CD4-positive, alpha-beta memory T cell (primary cell): ENCODE measurements around the gene THSD4. TPM values are rescaled to one million over a fixed set of nuclear protein-coding genes. Genes with fewer than 3 reads are reported as not detected.

Source experiments
- CTCF ChIA-PET: fragments of 350-600 bp; sonication (Branson Sonifier 250); formaldehyde crosslinking; loops from one replicate; lab custom pipeline; 2021; ENCODE audit warnings: inconsistent platforms; ENCODE audit not compliant: partially characterized antibody; lab: Charles Lee
- POLR2A ChIA-PET: fragments of 350-600 bp; sonication (Branson Sonifier 250); formaldehyde crosslinking; loops from one replicate; lab custom pipeline; 2021; ENCODE audit not compliant: partially characterized antibody; lab: Charles Lee
- DNase-seq, 5 donors: peaks; one replicate each; pipeline versions ENCODE4 v3.0.0 to v3.0.0-alpha.2; 2020 to 2022; ENCODE audit warnings: mixed read lengths in 1 of 5
- H3K27ac ChIP-seq: one replicate; pipeline ENCODE4 v1.7.0; 2013; ENCODE audit warnings: low read depth, low read length
- H3K27me3 ChIP-seq: 2 replicates; pipeline ENCODE4 v1.7.0; 2013; ENCODE audit warnings: mild to moderate bottlenecking, low read length, moderate library complexity; ENCODE audit not compliant: insufficient read depth
- H3K36me3 ChIP-seq: 2 replicates; pipeline ENCODE4 v1.7.0; 2013; ENCODE audit warnings: mild to moderate bottlenecking, low read length, moderate library complexity; ENCODE audit not compliant: insufficient read depth
- H3K4me1 ChIP-seq: 2 replicates; pipeline ENCODE4 v1.7.0; 2013; ENCODE audit warnings: mild to moderate bottlenecking, low read length, moderate library complexity; ENCODE audit not compliant: insufficient read depth
- H3K4me3 ChIP-seq, 2 donors: one replicate each; pipeline ENCODE4 v1.7.0; 2013; ENCODE audit warnings: low read length in 2 of 2, mild to moderate bottlenecking in 1 of 2
- H3K9me3 ChIP-seq, 2 donors: one replicate each; pipeline ENCODE4 v1.7.0; 2013; ENCODE audit warnings: low read length in 2 of 2, control low read depth in 1 of 2; ENCODE audit not compliant: control insufficient read depth in 1 of 2
- H3K27ac Mint-ChIP-seq, 7 donors: one replicate each; pipeline ENCODE4 v1.8.0; 2020 to 2021; ENCODE audit warnings: mixed read lengths in 7 of 7, mild to moderate bottlenecking in 6 of 7, inconsistent platforms in 3 of 7, moderate library complexity in 3 of 7
- H3K27me3 Mint-ChIP-seq, 2 donors: one replicate each; pipeline ENCODE4 v1.8.0; 2020 to 2021; ENCODE audit warnings: mixed read lengths in 2 of 2
- H3K36me3 Mint-ChIP-seq, 2 donors: one replicate each; pipeline ENCODE4 v1.8.0; 2020 to 2021; ENCODE audit warnings: mixed read lengths in 2 of 2, inconsistent platforms in 1 of 2, mild to moderate bottlenecking in 1 of 2
- H3K4me1 Mint-ChIP-seq, 4 donors: one replicate each; pipeline ENCODE4 v1.8.0; 2020 to 2021; ENCODE audit warnings: mixed read lengths in 4 of 4, mild to moderate bottlenecking in 1 of 4
- H3K4me3 Mint-ChIP-seq, 8 donors: one replicate each; pipeline ENCODE4 v1.8.0; 2020 to 2021; ENCODE audit warnings: mixed read lengths in 8 of 8, mild to moderate bottlenecking in 7 of 8, moderate library complexity in 6 of 8, inconsistent platforms in 3 of 8
- H3K9me3 Mint-ChIP-seq, 8 donors: one replicate each; pipeline ENCODE4 v1.8.0; 2020 to 2021; ENCODE audit warnings: mixed read lengths in 8 of 8, mild to moderate bottlenecking in 5 of 8, inconsistent platforms in 3 of 8, moderate library complexity in 1 of 8
- intact Hi-C: fragments of 100-400 bp; cut with micrococcal nuclease; formaldehyde crosslinking; loops from one replicate; pipeline ENCODE4 v1.15.1; 2023
- polyA plus RNA-seq, 2 donors: library from polyadenylated mRNA; unstranded; fragments of 300-500 nt; fragmentation: Illumina TruSeq; gene quantifications; one replicate each; pipeline ENCODE4 v1.2.3, GENCODE V29; 2021
- total RNA-seq, 2 experiments: library from RNA; stranded (reverse); gene quantifications; one replicate each; pipeline ENCODE4 v1.2.3, GENCODE V29; 2021

The THSD4 gene
- total and polyA plus RNA-seq, 4 experiments from 2014 or later, result not detected

DNA sequence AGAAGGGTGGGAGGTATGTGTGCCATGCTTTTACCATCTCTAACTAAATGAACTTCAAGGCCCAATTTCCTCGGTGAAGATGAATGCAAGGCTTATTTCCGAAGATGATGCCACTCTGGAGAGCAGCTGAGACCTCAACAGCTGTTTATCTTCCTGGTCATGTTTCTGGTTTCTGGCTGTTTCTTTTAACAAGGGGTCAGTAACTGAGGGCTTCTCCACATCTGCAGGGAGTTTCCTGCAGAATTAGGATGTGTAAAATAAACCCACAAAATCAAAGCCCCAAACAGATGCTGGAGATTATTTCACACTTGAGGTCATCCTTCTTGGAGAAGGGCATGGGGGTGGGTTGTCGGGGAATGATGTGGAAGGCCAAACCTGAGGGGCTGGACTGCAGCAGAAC is 220.3 kb downstream of the THSD4 start:
- Mint-ChIP-seq H3K9me3 (no peaks in the 10 kb centered on the region), H3K4me1 (peaks cover 0 to 7% (median 3%) of the 10 kb centered on the region in 4 donors), H3K36me3 (no peaks in the 10 kb centered on the region), H3K27ac (no peak overlapping the region), H3K4me3 (no peak overlapping the region), H3K27me3 (peaks cover 0 to 2% of the 10 kb centered on the region in 2 donors)
- ChIA-PET CTCF (no interaction called here), POLR2A (no interaction called here)
- intact Hi-C loops, result no loop called here
- Histone ChIP-seq H3K4me1 (peaks cover 4% of the 10 kb centered on the region), H3K27me3 (no peaks in the 10 kb centered on the region), H3K27ac (no peak overlapping the region), H3K36me3 (no peaks in the 10 kb centered on the region), H3K4me3 (no peak overlapping the region), H3K9me3 (no peaks in the 10 kb centered on the region)
- DNase-seq, result no peak

DNA sequence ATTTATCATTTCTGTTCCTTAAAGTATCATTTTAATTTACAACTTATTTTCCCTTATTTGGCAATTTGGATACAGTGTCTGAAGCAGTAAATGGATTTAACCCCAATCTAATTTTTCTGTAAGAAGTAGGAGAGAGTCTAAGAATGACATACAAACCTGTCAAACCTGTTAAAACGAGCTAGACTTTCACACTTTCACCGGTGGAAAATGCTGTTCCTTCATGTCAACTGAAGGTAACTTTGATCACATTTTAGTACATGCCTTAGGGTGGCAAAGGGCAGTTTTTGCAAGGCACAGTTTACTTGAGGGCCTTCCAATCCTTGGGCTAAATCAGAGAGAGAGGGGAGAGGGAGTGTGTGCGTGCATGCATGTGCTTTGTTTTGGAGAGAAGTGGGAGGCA is 221.4 kb downstream of the THSD4 start:
- H3K27ac Mint-ChIP-seq, result no peak overlapping the region
- POLR2A ChIA-PET, result no interaction called here

DNA sequence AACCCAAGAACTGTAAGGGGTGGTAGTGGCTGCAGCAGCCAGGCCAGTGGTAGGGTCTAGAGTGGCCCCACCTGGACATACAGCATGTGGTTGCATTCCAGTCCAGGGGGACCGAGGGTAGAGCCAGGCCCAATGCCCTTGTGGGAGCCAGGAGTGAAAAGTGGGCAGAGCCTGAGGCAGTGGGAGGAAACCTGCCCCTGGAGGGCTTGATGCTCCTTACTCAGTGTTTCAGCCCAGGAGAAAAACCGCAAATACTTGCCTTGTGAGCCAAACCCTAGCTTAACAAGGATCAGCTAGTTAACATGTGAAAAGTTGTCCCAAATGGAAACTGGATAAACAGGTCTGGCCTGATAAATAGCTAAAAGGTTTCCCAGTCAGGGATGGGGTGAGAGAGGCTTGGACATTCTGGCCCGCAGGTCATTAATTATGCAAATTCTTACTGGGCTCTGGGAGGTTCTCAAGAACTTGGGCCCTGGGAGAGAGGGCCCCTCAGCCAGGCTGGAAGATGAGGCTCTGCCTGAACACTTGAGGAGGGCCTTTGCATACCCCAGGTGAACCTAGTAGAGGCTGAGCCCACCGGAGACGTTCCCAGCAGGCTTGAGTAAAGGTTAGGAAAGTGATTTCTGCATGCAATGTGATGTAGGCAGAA is 222.1 kb downstream of the THSD4 start:
- no peak overlapping the region for H3K27ac ChIP-seq
- Mint-ChIP-seq H3K4me3 (no peak overlapping the region), H3K27me3 (peaks cover 0 to 2% of the 10 kb centered on the region in 2 donors), H3K36me3 (no peaks in the 10 kb centered on the region), H3K27ac (no peak overlapping the region), H3K4me1 (peaks cover 0 to 7% (median 3%) of the 10 kb centered on the region in 4 donors), H3K9me3 (no peaks in the 10 kb centered on the region)
- POLR2A ChIA-PET, result no interaction called here
- CTCF ChIA-PET, result no interaction called here
- no peaks in the 10 kb centered on the region for H3K36me3 ChIP-seq
- peaks cover 4% of the 10 kb centered on the region for H3K4me1 ChIP-seq
- no peak for DNase-seq
- H3K27me3 ChIP-seq, result no peaks in the 10 kb centered on the region
- intact Hi-C loops, result no loop called here
- H3K9me3 ChIP-seq, result no peaks in the 10 kb centered on the region
- no peak overlapping the region for H3K4me3 ChIP-seq

More for the DNA sequence above, 221.4 kb downstream of the THSD4 start:
- Histone ChIP-seq H3K4me1 (peaks cover 4% of the 10 kb centered on the region), H3K27me3 (no peaks in the 10 kb centered on the region), H3K4me3 (no peak overlapping the region), H3K9me3 (no peaks in the 10 kb centered on the region), H3K27ac (no peak overlapping the region), H3K36me3 (no peaks in the 10 kb centered on the region)
- Mint-ChIP-seq H3K4me1 (peaks cover 0 to 7% (median 3%) of the 10 kb centered on the region in 4 donors), H3K27me3 (peaks cover 0 to 2% of the 10 kb centered on the region in 2 donors), H3K4me3 (no peak overlapping the region), H3K9me3 (no peaks in the 10 kb centered on the region), H3K36me3 (no peaks in the 10 kb centered on the region)
- no peak for DNase-seq
- intact Hi-C loops, result no loop called here
- CTCF ChIA-PET, result no interaction called here

DNA sequence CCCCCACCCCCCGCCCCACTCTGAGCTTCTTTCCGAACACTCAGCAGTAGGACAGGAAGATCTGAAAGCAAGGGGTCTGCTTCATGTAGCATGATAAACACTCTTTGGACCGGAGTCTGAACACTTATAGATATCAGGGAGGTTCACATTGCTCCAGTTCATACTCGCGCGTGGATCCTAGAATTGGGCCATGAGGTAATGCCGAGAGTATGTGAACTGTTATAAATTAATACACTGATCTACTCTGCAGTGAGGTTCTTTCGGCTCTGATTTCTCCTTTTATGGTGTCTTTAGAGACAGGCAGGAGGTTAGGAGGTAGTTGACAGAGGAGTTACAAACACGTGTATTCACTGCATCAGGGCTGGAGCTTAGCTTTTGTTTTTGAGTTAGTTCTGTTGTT is 223.0 kb downstream of the THSD4 start:
- POLR2A ChIA-PET, result interaction anchor here (0.6 kb wide), 1 partner anchor 1567 kb away, joined by 4 read pairs; no protein-coding TSS in a partner anchor
- no peak overlapping the region for H3K4me3 ChIP-seq
- peaks cover 0 to 7% (median 3%) of the 10 kb centered on the region in 4 donors for H3K4me1 Mint-ChIP-seq
- intact Hi-C loops, result no loop called here
- H3K27me3 Mint-ChIP-seq, result peaks cover 0 to 2% of the 10 kb centered on the region in 2 donors
- H3K4me1 ChIP-seq, result peaks cover 4% of the 10 kb centered on the region
- DNase-seq, result no peak
- no peak overlapping the region for H3K27ac Mint-ChIP-seq
- H3K27me3 ChIP-seq, result no peaks in the 10 kb centered on the region
- CTCF ChIA-PET, result no interaction called here
- H3K36me3 Mint-ChIP-seq, result no peaks in the 10 kb centered on the region
- H3K4me3 Mint-ChIP-seq, result no peak overlapping the region
- H3K9me3 Mint-ChIP-seq, result no peaks in the 10 kb centered on the region
- no peak overlapping the region for H3K27ac ChIP-seq
- no peaks in the 10 kb centered on the region for H3K9me3 ChIP-seq
- H3K36me3 ChIP-seq, result no peaks in the 10 kb centered on the region

DNA sequence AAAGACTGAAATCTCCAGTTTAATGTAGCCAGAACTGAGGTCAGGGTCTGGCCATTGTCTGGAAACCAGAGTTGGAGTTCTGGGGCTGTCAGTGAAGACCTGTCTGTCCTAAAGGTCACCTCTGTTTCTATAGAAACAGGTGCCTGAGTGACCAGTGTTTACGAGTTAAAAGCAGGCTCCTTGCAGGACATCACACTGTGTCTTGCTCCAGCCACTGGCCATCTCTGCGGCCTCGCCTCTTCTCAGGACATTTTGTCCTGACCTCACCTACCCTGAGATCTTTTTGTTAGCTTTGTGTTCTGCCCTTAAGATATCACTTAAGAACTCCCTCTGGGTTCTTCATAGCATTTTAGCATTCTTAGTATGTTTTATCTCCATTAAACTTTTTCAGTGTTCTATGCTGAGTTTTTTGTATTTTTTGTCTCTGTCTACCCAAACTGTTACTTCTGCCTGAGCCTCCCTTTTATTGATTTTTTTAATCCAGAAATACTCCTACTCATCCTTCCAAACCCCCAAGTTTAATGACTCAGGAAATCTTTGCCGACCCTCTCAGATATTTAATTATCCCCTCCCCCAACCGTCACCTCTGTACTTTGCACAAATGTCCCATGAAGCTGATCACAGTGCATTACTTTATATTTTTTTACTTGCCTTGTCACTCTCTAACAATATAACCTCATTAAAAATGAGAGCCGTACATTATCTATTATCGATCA is 223.7 kb downstream of the THSD4 start:
- Histone ChIP-seq H3K9me3 (no peaks in the 10 kb centered on the region), H3K4me1 (peaks cover 4% of the 10 kb centered on the region), H3K36me3 (no peaks in the 10 kb centered on the region), H3K4me3 (no peak overlapping the region), H3K27me3 (no peaks in the 10 kb centered on the region), H3K27ac (no peak overlapping the region)
- Mint-ChIP-seq H3K27me3 (peaks cover 0 to 2% of the 10 kb centered on the region in 2 donors), H3K27ac (no peak overlapping the region), H3K4me1 (peaks cover 0 to 4% (median under 1%) of the 10 kb centered on the region in 4 donors), H3K36me3 (no peaks in the 10 kb centered on the region), H3K4me3 (no peak overlapping the region), H3K9me3 (no peaks in the 10 kb centered on the region)
- POLR2A ChIA-PET, result no interaction called here
- intact Hi-C loops, result no loop called here
- no peak for DNase-seq
- CTCF ChIA-PET, result no interaction called here

DNA sequence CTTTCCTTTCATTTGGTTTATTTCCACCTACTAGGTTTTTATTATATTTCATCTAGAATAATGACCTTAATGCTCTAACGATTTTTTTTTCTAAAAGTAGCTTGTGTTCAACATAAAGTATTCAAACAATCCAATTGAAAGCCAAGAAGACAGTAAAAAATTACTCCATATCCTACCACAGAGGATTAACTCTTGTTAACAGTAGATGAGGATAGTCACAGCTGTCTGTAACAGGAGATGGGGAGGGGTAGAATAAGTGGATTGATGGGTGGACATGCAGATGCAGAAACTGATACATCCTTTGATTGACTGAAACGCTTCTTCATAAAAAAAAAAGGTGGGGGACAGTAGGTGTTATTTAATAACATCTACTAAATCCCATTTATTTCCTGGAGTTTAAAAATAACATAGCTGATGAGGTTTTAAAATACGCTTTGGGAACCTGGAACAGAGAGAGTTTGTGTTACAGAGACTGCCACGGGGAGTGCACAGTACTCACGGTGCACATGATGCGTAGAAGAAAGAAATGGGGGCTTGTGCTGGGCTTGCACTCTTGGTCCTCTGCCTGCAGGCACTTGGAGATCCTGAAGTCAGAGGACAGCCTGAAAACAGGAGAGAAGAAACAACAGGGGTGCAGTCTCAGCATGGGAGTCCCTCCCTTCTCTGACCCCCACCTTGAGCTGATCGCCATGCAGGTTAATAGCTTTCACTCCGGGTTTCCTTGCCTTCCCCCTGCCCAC is 226.7 kb downstream of the THSD4 start:
- Mint-ChIP-seq H3K9me3 (no peaks in the 10 kb centered on the region), H3K4me3 (no peak overlapping the region), H3K4me1 (peaks cover 0 to 1% (median 0%) of the 10 kb centered on the region in 4 donors), H3K27ac (peak overlapping the region in 1 of 7 donors; percentile 12), H3K36me3 (no peaks in the 10 kb centered on the region), H3K27me3 (peaks cover 0 to 4% of the 10 kb centered on the region in 2 donors)
- no peaks in the 10 kb centered on the region for H3K27me3 ChIP-seq
- H3K9me3 ChIP-seq, result no peaks in the 10 kb centered on the region
- H3K27ac ChIP-seq, result no peak overlapping the region
- POLR2A ChIA-PET, result no interaction called here
- CTCF ChIA-PET, result no interaction called here
- no peak for DNase-seq
- intact Hi-C loops, result no loop called here
- H3K4me1 ChIP-seq, result no peaks in the 10 kb centered on the region
- no peak overlapping the region for H3K4me3 ChIP-seq
- no peaks in the 10 kb centered on the region for H3K36me3 ChIP-seq

DNA sequence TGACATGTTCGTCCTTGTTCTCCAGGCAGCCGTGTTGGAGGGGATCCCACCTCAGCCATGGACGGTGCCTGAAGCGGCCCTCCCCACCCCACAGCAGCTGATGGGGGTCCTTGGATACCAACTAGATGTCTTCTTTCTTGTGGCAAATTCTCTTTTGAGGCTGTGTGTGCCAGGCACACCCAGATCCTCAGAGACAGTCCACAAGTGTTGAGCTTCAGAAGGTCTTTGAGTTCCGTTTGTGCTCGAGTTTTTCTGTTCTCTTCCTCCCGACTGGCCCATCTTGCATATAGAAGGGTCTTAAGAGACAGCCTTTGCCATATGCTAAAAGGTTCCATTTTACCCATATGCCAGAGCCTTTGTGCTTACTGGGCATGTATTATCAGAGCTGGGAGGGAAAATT is 227.4 kb downstream of the THSD4 start:
- ChIA-PET POLR2A (no interaction called here), CTCF (no interaction called here)
- H3K4me3 Mint-ChIP-seq, result no peak overlapping the region
- H3K36me3 Mint-ChIP-seq, result no peaks in the 10 kb centered on the region
- Histone ChIP-seq H3K4me1 (no peaks in the 10 kb centered on the region), H3K9me3 (no peaks in the 10 kb centered on the region), H3K27me3 (no peaks in the 10 kb centered on the region), H3K36me3 (no peaks in the 10 kb centered on the region), H3K4me3 (no peak overlapping the region), H3K27ac (no peak overlapping the region)
- H3K27ac Mint-ChIP-seq, result no peak overlapping the region
- no peaks in the 10 kb centered on the region for H3K9me3 Mint-ChIP-seq
- DNase-seq, result no peak
- intact Hi-C loops, result no loop called here
- H3K27me3 Mint-ChIP-seq, result peaks cover 2 to 4% of the 10 kb centered on the region in 2 donors
- H3K4me1 Mint-ChIP-seq, result peaks cover 0 to 1% (median under 1%) of the 10 kb centered on the region in 4 donors
